ENCODE results near the gene OR56A4.

Gene OR56A4

GRCh38 chr11:6006846-6007245 lies at the start of gene OR56A4:
TSS of gene OR56A4 (minus strand) at chr11:6006946. CDS start at chr11:6002992, 3,954 bp downstream.
- DNase-seq = no peak

GRCh38 chr11:6055569-6055968 lies 48.8 kb upstream of the OR56A4 start:
- no peak for DNase-seq

GRCh38 chr11:6052374-6052773 lies 45.6 kb upstream of the OR56A4 start:
- DNase-seq = no peak

GRCh38 chr11:6040874-6041273 lies 34.1 kb upstream of the OR56A4 start:
- no peak for DNase-seq

- DNase-seq = no peak
Measured at GRCh38 chr11:6030708-6031405, 24.1 kb upstream of the OR56A4 start, which contains the start of gene OR56A1. TSS of gene OR56A1 (minus strand) at chr11:6030758. CDS start at chr11:6027692, 3,066 bp downstream.

GRCh38 chr11:6027501-6027900 lies 20.8 kb upstream of the OR56A4 start:
- DNase-seq = no peak

- DNase-seq = no peak
Measured at GRCh38 chr11:6025056-6025455, 18.3 kb upstream of the OR56A4 start.

GRCh38 chr11:6022956-6023355 lies 16.2 kb upstream of the OR56A4 start:
- peak in 1 of 56 donors; percentile 24 for DNase-seq

GRCh38 chr11:6013042-6013441 lies 6.3 kb upstream of the OR56A4 start:
- DNase-seq = no peak

- no peak for DNase-seq
Measured at GRCh38 chr11:6012035-6012668, 5.4 kb upstream of the OR56A4 start.

GRCh38 chr11:6006395-6006794 lies 351 bp downstream of the OR56A4 start:
- no peak for DNase-seq

- no peak for DNase-seq
Measured at GRCh38 chr11:6002202-6002699, 4.5 kb downstream of the OR56A4 start.

- no peak for DNase-seq
Measured at GRCh38 chr11:5994791-5995190, 12.0 kb downstream of the OR56A4 start.

- DNase-seq = no peak
Measured at GRCh38 chr11:5992604-5993251, 14.0 kb downstream of the OR56A4 start.

GRCh38 chr11:5992150-5992549 lies 14.6 kb downstream of the OR56A4 start:
- no peak for DNase-seq

- no peak for DNase-seq
Measured at GRCh38 chr11:5989203-5989602, 17.5 kb downstream of the OR56A4 start.

GRCh38 chr11:5986885-5987284 lies 19.9 kb downstream of the OR56A4 start, which contains the start of gene OR52L1:
TSS of gene OR52L1 (minus strand) at chr11:5986985. CDS start at chr11:5986930, 55 bp downstream.
- no peak for DNase-seq

- no peak for DNase-seq
Measured at GRCh38 chr11:5983443-5983842, 23.3 kb downstream of the OR56A4 start.

- DNase-seq = no peak
Measured at GRCh38 chr11:5973530-5973929, 33.2 kb downstream of the OR56A4 start.

GRCh38 chr11:5968394-5968793 lies 38.4 kb downstream of the OR56A4 start, which contains the start of gene OR56A5:
TSS of gene OR56A5 (minus strand) at chr11:5968494. CDS start at chr11:5968494, 0 bp downstream.
- DNase-seq = no peak

- DNase-seq = no peak
Measured at GRCh38 chr11:5967708-5968107, 39.0 kb downstream of the OR56A4 start.

GRCh38 chr11:5966958-5967357 lies 39.8 kb downstream of the OR56A4 start:
- no peak for DNase-seq

Data from nucleus accumbens (tissue), 56 donors.